ENCODE data around the gene KCTD1.

GRCh38 chr18:26471826-26472225 is 76.5 kb downstream of the KCTD1 start:
- TF ChIP-seq CTCF (conservative IDR thresholded peaks at IDR 0.05; ENCODE audit: low read depth, low read length), result no peak
- TF ChIP-seq EZH2 (IDR thresholded peaks at IDR 0.05; ENCODE audit: borderline replicate concordance, low read depth, low read length, poor library complexity, severe bottlenecking), result no peak
